ENCODE data around the gene PIK3C2G.

PIK3C2G gene

DNA sequence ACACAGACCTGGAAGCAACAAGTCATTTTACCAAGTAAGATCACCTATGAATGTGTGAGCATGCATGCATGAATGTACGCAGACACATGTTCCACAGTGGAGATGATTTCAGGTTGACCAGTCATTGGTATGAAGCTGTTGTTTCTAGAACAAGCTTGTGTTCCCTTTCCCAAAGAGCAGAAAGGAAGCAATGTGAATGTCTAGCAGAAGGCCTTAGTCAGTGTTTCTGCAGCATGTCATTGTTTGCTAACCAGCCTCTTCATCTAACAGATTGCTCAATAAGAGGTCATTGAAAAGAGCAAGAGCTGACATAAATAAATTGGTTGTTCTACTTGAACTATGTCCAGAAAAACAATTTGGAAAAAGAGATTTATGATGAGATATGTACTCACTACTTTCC is 285.1 kb downstream of the PIK3C2G start:
- in situ Hi-C loops (cut with HindIII; ENCODE audit: low sequenced_read_pairs): no loop called here

GRCh38 chr12:18549598-18549997 is 288.3 kb downstream of the PIK3C2G start:
- in situ Hi-C loops (cut with HindIII; ENCODE audit: low sequenced_read_pairs): no loop called here

DNA sequence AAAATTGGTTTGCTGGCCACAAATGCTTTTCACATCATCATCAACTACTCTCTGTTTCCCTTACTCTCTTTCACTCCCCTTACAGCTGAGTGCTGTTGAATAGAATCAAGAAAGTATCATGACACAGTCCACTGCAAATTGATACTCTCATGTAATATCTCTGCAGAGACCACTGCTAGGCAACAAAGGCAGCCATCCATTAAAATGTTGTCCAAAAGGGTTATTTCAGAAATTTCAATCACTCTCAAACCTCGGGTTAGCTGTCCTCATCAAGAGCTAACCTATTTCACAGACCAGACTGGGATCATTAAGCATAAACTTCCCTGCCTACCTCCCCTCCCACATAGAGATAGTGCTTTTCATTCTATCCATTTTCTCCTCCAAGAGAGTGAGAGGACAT is 289.8 kb downstream of the PIK3C2G start:
- in situ Hi-C loops (cut with HindIII; ENCODE audit: low sequenced_read_pairs): no loop called here

DNA sequence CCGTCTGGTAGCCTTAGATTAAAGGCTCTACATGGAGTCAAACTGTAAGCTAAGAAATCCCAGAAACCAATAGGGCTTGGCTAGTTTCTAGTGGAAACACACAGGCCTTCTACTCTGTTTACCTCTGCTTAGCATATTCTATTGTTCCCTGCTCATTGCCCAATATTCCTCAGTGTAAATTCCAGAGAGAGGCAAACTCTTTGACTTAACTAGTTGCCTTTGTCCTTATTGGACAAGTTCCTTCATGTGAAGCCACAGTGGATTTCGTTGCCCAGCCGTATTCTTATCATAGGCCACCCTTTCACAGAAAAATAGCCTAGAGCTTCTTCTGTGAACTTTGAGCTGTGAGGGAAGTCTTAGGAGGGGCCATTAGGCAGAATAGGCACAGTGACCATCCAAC is 290.4 kb downstream of the PIK3C2G start:
- in situ Hi-C loops (cut with HindIII; ENCODE audit: low sequenced_read_pairs): no loop called here

DNA sequence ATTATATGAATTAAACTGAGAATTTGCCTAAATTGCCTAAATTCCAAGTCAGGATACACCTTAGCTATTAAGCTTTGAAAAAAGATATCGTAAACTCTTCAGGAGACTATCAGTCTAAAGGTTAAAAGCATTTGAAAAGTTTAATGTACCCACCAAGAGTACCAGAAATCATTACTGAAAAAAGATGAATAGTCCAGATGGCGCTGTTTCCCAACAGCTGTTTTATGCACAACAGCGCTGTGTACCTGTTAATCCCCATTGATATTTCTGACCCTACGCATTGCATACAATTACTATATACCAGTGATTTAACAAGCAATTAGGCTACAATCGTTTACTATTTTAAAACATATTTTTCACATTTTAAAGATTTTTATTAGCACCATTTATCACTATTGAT is 291.5 kb downstream of the PIK3C2G start:
- in situ Hi-C loops (cut with HindIII; ENCODE audit: low sequenced_read_pairs): no loop called here

DNA sequence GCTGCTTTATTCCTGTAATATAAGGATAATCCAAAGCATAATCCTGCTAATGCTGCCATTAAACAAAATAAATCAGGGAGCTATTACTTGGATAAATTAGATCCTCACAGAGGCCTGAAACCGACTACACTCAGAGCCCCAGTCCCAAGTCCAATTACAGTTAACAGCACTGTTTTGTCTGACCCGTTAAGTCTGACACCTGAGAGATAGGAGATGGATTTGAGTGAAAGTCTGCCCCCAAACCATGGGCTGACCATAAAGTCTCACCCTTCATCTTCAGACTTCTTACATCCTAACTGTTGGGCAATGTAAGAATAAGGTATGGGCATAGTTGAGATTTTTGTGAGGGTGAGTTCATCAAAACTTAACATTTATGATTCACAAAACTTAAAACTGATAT is 294.8 kb downstream of the PIK3C2G start:
- in situ Hi-C loops (cut with HindIII; ENCODE audit: low sequenced_read_pairs): no loop called here

GRCh38 chr12:18559242-18559641 is 297.9 kb downstream of the PIK3C2G start:
- in situ Hi-C loops (cut with HindIII; ENCODE audit: low sequenced_read_pairs): no loop called here

DNA sequence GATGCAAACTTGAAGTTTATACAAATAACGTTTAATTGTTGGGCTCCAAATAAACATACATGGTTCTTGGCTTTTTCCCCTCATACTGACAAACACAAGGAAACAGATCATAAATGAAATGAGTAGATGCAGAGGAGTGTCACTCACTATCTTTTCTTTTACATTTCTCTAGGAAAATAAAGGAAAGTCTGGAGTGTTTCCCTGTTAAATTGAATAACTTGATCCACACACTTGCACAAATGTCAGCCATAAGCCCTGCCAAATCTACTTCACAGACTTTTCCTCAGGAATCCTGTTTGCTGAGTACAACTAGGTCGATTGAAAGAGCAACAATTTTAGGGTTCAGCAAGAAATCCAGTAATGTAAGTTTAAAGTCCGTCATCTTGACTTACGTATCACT is 301.2 kb downstream of the PIK3C2G start:
- in situ Hi-C loops (cut with HindIII; ENCODE audit: low sequenced_read_pairs): no loop called here

- in situ Hi-C loops (cut with HindIII; ENCODE audit: low sequenced_read_pairs): no loop called here
These were observed 303.0 kb downstream of the PIK3C2G start for GRCh38 chr12:18564306-18564705.

GRCh38 chr12:18567787-18568186 is 306.5 kb downstream of the PIK3C2G start:
- in situ Hi-C loops (cut with HindIII; ENCODE audit: low sequenced_read_pairs): no loop called here

DNA sequence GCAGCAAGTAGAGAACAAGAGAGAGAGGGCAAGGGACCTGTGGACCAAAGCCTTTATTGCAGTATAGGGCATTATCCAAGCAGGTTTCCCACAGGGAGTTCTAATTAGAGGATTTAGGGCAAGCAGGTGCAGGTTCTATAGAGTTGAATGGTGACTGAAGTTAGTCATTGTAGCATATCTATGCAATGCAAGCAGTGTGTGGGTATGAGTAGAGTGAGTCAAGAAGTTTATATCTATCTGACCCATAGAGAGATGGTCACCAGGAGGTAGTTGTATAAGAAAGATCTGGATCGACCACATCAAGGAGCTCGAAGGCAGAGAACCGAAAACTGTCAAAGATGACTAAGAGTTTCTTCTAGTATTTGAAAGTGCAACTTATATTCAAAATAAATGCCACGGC is 309.2 kb downstream of the PIK3C2G start:
- in situ Hi-C loops (cut with HindIII; ENCODE audit: low sequenced_read_pairs): no loop called here

GRCh38 chr12:18576104-18576626 is 314.8 kb downstream of the PIK3C2G start:
- in situ Hi-C loops (cut with HindIII; ENCODE audit: low sequenced_read_pairs): no loop called here

DNA sequence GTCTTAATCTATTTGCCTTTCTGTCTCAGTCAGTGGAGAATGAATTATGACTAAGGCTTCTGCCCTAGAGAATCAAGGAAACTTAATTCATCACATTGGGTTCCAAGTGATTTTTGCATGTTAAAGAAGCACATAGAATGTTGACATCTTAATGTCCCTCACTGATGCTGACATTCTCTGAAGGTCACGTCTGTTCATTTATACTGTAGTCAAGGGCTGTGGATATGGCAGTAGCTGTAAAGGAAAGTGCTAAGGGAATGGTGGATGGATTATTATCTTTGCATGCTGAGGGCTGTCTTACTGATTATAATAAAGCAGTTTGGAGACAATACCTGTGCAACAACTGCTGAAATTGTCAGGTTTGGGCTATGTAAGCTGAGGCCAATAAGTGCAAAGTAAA is 315.3 kb downstream of the PIK3C2G start:
- in situ Hi-C loops (cut with HindIII; ENCODE audit: low sequenced_read_pairs): no loop called here

DNA sequence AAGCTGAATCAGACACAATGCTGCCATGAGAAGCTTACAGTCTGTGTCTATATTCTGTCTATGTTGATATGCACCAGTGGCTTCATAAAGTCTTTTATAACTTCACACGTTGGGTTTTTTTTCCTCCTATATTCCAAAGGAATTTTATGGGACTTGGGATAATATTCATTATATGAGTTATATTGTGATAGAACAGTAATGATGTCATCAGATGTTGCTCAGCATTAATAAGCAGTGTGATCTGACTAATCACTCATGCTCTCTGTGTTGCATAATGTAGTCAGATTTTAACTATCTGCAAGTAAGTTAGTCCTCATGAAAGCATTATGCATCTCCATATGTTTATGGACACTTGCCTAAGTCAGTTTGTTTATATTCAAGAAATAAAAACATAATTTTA is 316.9 kb downstream of the PIK3C2G start:
- in situ Hi-C loops (cut with HindIII; ENCODE audit: low sequenced_read_pairs): no loop called here

DNA sequence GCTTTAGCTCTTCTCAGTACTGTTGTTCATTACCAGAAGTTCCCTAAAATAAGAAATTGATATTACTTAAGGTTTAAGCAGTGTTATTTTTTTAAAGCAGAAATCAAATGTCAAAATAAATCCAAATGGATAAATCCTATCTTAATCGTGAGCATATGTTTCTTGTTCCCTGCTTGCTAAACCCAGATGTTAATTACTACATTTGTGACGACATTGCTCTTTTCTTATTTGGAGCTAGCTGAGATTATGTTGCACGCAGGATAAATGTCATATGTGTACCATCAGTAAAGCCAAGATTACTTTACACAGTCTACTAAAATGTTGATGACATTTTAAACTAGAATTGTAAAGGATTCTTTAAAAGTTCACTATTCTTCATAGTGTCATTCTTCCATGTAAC is 319.0 kb downstream of the PIK3C2G start:
- in situ Hi-C loops (cut with HindIII; ENCODE audit: low sequenced_read_pairs): no loop called here

DNA sequence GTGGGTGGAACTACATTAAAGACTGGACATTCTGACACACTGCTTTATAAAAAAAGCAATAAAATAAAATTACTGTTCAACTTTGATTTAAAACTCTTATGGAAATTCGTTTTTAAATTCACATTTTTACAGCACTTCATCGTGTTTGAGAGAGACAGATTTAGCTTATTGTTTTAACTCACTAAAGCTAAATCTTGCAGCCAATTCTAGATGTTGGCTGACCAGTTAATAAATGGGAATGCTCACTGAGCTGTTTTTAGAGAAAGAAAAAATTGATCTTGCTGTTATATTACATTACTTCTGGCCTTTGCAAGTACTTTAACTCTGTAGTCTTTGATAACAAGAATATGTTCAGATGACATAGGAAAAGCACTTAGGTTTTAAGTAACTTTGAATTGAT is 319.4 kb downstream of the PIK3C2G start:
- in situ Hi-C loops (cut with HindIII; ENCODE audit: low sequenced_read_pairs): no loop called here

DNA sequence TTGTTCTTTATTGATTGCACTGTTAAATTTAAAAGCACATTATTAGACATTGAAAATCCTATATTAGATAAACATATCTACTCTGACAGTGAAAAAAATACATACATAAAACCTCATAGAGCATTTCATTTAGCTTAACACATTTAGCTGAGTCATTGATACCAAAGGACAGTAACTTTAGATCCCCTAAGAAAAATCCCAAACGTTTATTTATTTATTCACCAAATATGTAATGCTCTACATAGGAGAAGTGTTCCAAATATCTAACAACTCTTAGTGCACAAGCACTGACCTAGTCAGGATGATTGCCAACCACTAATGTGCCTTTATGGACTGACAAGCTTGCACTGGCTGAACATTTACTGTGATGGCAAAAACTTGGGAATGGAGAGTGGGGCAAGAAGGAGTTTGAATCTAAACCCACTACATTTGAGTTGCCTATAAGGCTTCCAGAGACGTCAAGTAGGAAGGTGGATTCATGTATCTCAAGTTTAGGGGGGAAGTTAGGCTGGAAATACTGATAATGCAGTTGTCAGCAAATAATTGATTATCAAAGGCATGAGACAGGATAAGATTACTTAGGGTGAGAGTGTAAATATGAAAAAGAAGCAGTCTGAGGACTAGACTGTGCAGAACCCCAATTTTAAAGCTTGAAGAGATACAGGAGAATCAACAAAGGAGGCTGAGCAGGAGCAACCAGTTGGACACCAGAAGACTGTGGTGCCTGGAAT is 320.1 kb downstream of the PIK3C2G start:
- in situ Hi-C loops (cut with HindIII; ENCODE audit: low sequenced_read_pairs): no loop called here

GRCh38 chr12:18583655-18584054 is 322.3 kb downstream of the PIK3C2G start:
- in situ Hi-C loops (cut with HindIII; ENCODE audit: low sequenced_read_pairs): no loop called here

DNA sequence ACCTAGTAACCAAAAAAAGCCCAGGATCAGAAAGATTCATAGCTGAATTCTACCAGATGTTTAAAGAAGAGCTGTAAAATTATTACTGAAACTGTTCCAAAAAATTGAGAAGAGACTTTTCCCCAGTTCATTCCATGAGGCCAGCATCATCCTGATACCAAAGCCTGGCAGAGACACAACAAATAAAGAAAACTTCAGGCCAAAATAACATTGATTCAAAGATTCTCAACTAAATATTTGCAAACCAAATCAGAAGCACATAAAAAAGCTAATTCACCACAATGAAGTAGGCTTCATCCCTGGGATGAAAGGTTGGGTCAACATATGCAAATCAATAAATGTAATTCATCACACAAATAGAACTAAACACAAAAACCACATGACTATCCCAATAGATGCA is 325.3 kb downstream of the PIK3C2G start:
- in situ Hi-C loops (cut with HindIII; ENCODE audit: low sequenced_read_pairs): no loop called here

DNA sequence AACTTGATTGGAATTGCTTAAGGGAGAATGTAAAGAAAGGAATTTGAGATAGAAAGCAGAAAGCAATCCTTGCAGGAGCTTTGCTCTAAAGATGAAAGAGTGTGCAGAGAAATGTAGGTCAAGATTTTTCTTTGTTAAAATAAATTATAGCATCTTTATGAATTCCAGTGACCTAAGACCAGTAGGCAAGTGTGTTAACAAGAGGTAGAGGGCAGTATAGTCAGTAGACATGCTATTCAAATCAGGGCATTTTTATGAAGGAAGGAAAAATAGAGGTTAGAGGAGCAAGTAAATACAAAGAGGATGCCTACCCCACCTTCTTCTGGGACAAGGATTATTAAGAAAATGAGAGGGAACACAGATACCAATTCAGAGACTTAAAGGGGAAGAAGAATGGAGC is 328.0 kb downstream of the PIK3C2G start:
- in situ Hi-C loops (cut with HindIII; ENCODE audit: low sequenced_read_pairs): no loop called here

GRCh38 chr12:18591473-18591872 is 330.2 kb downstream of the PIK3C2G start:
- in situ Hi-C loops (cut with HindIII; ENCODE audit: low sequenced_read_pairs): no loop called here

GRCh38 chr12:18595412-18595811 is 334.1 kb downstream of the PIK3C2G start:
- in situ Hi-C loops (cut with HindIII; ENCODE audit: low sequenced_read_pairs): no loop called here

GRCh38 chr12:18601962-18602361 is 340.6 kb downstream of the PIK3C2G start:
- in situ Hi-C loops (cut with HindIII; ENCODE audit: low sequenced_read_pairs): no loop called here

Data from DLD1 (cell line).